Measurements from ENCODE around the gene CBR1. TPM values are rescaled to one million over a fixed set of nuclear protein-coding genes. Genes with fewer than 3 reads are reported as not detected.
A peak's percentile ranks its signal among the peaks of the same experiment; 100 is the strongest.

CBR1 gene
- total RNA-seq (2014; rRNA removed; shearing (Covaris generic)) = not detected in 2 replicates

DNA sequence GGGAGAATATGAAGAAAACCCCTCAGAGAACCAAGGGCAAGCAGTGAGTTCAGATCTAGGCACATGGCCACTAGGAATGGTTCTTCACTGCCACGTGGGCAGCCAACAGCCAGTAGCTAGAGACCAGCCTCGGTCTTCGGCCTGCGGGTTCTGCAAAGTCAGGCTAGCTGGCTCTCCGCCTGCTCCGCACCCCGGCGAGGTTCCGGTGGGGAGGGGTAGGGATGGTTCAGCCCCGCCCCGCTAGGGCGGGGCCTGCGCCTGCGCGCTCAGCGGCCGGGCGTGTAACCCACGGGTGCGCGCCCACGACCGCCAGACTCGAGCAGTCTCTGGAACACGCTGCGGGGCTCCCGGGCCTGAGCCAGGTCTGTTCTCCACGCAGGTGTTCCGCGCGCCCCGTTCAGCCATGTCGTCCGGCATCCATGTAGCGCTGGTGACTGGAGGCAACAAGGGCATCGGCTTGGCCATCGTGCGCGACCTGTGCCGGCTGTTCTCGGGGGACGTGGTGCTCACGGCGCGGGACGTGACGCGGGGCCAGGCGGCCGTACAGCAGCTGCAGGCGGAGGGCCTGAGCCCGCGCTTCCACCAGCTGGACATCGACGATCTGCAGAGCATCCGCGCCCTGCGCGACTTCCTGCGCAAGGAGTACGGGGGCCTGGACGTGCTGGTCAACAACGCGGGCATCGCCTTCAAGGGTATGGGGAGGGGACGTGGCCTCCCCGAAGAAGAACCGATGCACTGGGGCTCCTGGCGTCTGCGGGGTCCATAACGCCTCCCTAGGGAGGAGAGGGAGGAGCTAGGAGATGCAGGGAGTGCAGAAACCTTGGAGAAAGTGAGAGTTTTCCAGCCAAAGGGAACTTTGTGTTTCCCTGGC, at the start of gene CBR1:
Gene CBR1 (plus strand): TSS at position 312 of the 871 bp plus-strand sequence. CDS start 92 bp downstream, at position 404.
- 0 out of 2 replicates have a peak, but pooled peaks cover 3% of the 10 kb centered on the region for H3K27me3 ChIP-seq
- DNase-seq = no peak
- no peaks in the 10 kb centered on the region for H3K4me1 ChIP-seq
- H3K27ac ChIP-seq = no peak within 1 kb of the TSS
- peaks cover 4% of the 10 kb centered on the region for H3K9me3 ChIP-seq (replicated peaks)
- no peak within 1 kb of the TSS for H3K4me3 ChIP-seq
- H3K36me3 ChIP-seq = no peaks in the 10 kb centered on the region

DNA sequence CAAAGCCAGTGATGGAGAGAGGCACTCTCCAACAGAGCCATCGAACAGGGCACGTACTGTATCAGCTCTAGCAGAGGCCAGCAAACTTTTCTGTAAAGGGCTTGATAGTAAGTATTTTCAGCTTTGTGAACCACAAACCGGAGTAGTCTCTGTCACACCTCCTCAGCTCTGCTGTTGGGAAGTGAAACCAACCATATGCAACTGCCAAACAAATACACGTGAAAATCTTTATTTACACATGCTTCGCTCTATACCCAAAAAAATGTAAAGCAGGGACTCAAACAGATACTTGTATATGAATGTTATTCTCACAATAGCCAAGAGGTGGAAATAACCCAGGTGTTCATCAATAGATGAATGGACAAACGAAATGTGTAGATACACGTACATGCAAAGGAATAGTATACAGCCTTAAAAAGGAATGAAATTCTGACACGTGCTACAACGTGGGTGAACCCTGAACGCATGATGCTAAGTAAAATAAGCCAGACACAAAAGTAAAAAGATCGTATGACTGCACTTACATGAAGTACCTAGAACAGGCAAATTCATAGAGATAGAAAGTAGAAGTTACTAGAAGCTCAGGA, 48.5 kb upstream of the CBR1 start:
- H3K4me3 ChIP-seq = no peak overlapping the region
- no peaks in the 10 kb centered on the region for H3K4me1 ChIP-seq
- DNase-seq = no peak
- no peaks in the 10 kb centered on the region for H3K36me3 ChIP-seq
- H3K27ac ChIP-seq = no peak overlapping the region
- no peaks in the 10 kb centered on the region; the same call in 1 of the 2 replicates for H3K9me3 ChIP-seq (replicated peaks)
- H3K27me3 ChIP-seq = no peaks in the 10 kb centered on the region

GRCh38 chr21:36022427-36023091, 47.3 kb upstream of the CBR1 start:
- Histone ChIP-seq H3K27me3 (no peaks in the 10 kb centered on the region), H3K27ac (no peak overlapping the region), H3K4me1 (no peaks in the 10 kb centered on the region), H3K36me3 (no peaks in the 10 kb centered on the region), H3K9me3 (replicated peaks) (no peaks in the 10 kb centered on the region; the same call in 1 of the 2 replicates), H3K4me3 (no peak overlapping the region)
- DNase-seq = no peak

DNA sequence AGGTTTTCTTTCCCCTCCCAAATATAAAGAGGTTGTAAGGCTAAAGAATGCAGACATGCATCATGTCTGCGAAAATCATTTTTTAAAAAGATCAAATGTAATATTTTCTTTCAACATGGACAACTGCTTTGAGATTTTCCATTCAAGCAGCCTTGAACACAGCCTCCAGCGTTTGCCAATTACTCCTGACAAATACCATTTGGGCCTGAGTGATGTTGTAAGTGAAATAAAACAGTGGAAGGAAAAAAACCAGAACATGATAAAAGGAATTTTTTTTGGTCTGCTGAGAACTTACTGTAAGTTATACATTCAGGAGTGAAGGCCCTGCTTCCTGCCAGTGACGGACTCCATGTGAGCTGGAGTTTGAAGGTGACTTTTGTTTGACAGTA, 46.7 kb upstream of the CBR1 start:
- no peak overlapping the region for H3K27ac ChIP-seq
- no peak overlapping the region for H3K4me3 ChIP-seq

DNA sequence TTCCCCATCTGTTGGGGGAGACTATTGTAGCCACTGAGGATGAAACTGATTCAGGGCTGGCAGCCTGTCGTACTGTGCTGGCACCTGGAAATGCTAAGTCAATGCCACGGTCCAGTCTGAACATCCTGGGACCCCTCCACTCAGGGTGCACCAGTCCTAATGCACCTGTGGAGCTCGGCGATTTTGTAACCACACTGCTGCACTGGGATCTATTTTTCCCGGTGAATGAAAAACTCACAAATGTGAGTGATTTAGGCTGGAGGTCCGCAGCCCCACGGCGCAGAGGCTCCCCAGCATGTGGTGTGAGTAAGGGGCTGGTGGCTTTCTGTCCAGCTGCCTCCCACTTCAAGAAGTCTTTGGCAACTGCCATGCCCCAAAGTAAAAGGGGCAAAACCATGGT, 45.0 kb upstream of the CBR1 start:
- Histone ChIP-seq H3K27me3 (no peaks in the 10 kb centered on the region), H3K4me3 (no peak overlapping the region), H3K36me3 (no peaks in the 10 kb centered on the region), H3K9me3 (replicated peaks) (no peaks in the 10 kb centered on the region; the same call in 1 of the 2 replicates), H3K27ac (no peak overlapping the region), H3K4me1 (no peaks in the 10 kb centered on the region)
- no peak for DNase-seq

More for the DNA sequence above, 46.7 kb upstream of the CBR1 start:
- no peak for DNase-seq
- no peaks in the 10 kb centered on the region for H3K27me3 ChIP-seq
- H3K4me1 ChIP-seq = no peaks in the 10 kb centered on the region
- no peaks in the 10 kb centered on the region; the same call in 1 of the 2 replicates for H3K9me3 ChIP-seq (replicated peaks)
- H3K36me3 ChIP-seq = no peaks in the 10 kb centered on the region

GRCh38 chr21:36027347-36027746, 42.5 kb upstream of the CBR1 start:
- Histone ChIP-seq H3K9me3 (replicated peaks) (no peaks in the 10 kb centered on the region), H3K4me1 (no peaks in the 10 kb centered on the region), H3K36me3 (no peaks in the 10 kb centered on the region), H3K4me3 (no peak overlapping the region), H3K27me3 (no peaks in the 10 kb centered on the region), H3K27ac (no peak overlapping the region)
- no peak for DNase-seq

DNA sequence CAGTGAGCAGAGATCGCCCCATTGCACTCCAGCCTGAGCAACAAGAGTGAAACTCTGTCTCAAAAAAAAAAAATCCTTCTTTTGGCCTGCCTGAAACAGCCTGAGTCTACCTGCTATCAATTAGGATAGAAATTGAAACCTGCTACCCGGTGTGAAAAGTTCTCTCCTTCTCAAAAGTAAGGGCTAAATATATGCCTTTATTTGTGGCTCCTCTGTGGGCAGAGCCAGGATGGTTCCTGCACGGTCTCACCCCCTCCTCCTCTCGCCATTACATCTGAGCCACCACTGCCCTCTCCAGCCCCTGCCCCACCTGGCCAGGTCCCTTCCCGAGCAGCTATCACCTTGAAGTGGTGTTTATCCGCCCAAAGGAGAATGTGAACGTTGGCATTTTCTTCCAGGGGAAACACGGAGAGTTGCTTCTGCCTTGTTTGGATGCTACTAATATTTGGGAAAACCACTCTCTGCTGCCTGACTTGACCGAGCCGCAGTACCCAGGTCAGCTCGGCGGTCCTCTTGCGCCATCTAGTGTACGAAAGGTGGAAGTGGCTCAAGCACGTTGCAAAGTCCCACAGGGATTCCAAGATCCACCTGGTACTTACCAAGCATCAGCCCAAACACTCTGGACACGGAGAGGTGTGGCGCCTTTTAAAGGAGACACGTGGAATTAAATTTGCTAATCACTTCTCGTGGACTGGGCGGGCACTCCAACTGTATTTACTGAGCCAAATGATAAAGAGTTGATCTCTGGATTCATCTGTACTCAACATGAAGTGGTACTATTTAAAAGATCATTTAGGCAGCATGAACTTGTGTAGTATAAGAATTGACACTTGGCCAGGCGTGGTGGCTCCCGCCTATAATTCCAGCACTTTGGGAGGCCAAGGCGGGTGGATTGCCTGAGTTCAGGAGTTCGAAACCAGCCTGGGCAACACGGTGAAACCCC, 41.4 kb upstream of the CBR1 start:
- no peaks in the 10 kb centered on the region for H3K27me3 ChIP-seq
- no peak overlapping the region for H3K4me3 ChIP-seq
- H3K9me3 ChIP-seq (replicated peaks) = no peaks in the 10 kb centered on the region
- no peak overlapping the region for H3K27ac ChIP-seq
- H3K4me1 ChIP-seq = peaks cover 4% of the 10 kb centered on the region
- DNase-seq = peak; percentile 60 to 85
- H3K36me3 ChIP-seq = no peaks in the 10 kb centered on the region

GRCh38 chr21:36029309-36029708, 40.5 kb upstream of the CBR1 start:
- Histone ChIP-seq H3K27ac (no peak overlapping the region), H3K4me3 (no peak overlapping the region), H3K9me3 (replicated peaks) (no peaks in the 10 kb centered on the region), H3K27me3 (no peaks in the 10 kb centered on the region), H3K4me1 (peaks cover 13% of the 10 kb centered on the region), H3K36me3 (no peaks in the 10 kb centered on the region)
- no peak for DNase-seq

GRCh38 chr21:36030581-36031189, 39.1 kb upstream of the CBR1 start:
- H3K27ac ChIP-seq = no peak overlapping the region
- H3K36me3 ChIP-seq = no peaks in the 10 kb centered on the region
- no peaks in the 10 kb centered on the region for H3K27me3 ChIP-seq
- H3K4me3 ChIP-seq = no peak overlapping the region
- peaks cover 27% of the 10 kb centered on the region for H3K4me1 ChIP-seq
- peak in 1 of 2 experiments; percentile 17 for DNase-seq
- no peaks in the 10 kb centered on the region for H3K9me3 ChIP-seq (replicated peaks)

DNA sequence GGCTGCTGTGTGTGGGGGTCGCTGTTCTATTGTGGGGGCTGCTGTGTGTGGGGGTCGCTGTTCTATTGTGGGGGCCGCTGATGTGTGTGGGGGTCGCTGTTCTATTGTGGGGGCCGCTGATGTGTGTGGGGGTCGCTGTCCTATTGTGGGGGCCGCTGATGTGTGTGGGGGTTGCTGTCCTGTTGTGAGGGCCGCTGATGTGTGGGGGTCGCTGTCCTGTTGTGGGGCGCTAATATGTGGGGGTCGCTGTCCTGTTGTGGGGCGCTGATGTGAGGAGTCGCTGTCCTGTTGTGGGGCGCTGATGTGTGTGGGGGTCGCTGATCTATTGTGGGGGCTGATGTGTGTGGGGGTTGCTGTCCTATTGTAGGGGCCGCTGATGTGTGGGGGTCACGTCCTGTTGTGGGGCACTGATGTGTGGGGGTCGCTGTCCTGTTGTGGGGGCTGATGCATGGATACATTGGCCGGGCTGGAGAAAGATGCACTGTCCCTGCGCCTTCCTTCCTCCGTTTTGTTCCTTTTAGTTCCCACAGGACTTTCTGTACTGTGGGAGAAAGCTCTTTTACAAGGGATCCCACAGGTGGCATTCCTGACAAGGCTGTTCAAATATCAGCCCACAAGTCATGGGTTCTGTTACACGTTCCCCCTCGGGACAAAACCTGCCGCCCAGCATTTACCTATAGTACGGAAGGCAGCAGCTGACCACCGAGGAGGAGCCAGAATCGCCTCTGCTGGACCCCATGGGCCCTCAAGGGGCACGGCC, 37.0 kb upstream of the CBR1 start:
- no peaks in the 10 kb centered on the region for H3K27me3 ChIP-seq
- no peak overlapping the region for H3K4me3 ChIP-seq

DNA sequence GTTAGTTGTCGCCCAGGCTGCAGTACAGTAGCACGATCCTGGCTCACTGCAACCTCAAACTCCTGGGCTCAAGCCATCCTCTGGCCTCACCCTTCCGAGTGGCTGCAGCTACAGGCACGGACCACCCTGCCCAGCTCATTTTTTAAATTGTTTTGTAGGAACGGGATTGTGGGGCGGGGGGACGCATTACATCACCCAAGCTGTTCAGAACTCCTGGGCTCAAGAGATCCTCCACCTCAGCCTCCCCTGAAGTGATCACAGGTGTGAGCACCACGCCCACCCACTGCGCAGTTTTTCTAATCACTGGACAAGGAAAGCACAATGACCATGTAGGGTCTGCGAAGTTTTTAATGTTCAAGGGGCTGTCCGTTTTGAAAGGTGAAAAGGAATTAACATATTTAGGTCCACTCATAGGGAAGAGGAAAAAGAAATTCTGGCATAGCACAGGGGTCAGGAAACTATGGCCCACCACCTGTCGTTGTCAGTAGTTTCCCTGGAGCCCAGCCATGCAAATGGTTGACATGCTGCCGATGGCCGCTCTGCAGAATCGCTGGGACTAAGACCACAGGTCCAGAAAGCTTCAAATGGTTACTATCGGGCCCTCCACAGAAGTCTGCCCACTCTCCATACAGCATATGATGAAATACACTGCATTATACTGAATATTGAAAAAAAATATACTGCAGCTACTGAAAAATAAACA, 35.5 kb upstream of the CBR1 start:
- no peaks in the 10 kb centered on the region for H3K9me3 ChIP-seq (replicated peaks)
- peaks cover 30% of the 10 kb centered on the region for H3K4me1 ChIP-seq
- H3K27ac ChIP-seq = peak overlapping the region; percentile 57
- H3K27me3 ChIP-seq = no peaks in the 10 kb centered on the region
- no peak overlapping the region for H3K4me3 ChIP-seq
- DNase-seq = peak; percentile 78 to 87
- H3K36me3 ChIP-seq = peaks cover 21% of the 10 kb centered on the region

More for the DNA sequence above, 37.0 kb upstream of the CBR1 start:
- H3K27ac ChIP-seq = no peak overlapping the region
- peaks cover 14% of the 10 kb centered on the region for H3K36me3 ChIP-seq
- H3K4me1 ChIP-seq = peaks cover 30% of the 10 kb centered on the region
- peak in 1 of 2 experiments; percentile 20 for DNase-seq
- no peaks in the 10 kb centered on the region for H3K9me3 ChIP-seq (replicated peaks)

DNA sequence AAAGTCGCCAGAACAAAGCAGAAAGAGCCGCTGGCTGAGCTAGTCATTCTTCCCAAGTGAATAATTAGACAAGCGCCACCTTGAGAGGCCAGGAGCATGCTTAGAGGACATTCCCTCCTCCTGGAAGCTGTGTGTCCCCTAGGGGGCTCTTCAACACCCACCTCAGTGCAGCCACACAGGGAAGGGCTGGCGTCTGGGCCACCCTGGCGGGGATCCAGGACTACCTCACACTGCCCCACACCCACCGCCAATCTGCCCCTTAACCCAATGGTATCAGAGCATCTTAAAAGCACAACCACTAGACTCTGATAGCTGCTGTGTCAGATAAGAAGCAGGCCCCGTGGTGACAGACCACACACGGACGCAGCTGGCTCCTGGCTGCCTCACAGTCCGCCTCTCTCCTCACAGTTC, 34.4 kb upstream of the CBR1 start:
- peaks cover 21% of the 10 kb centered on the region for H3K36me3 ChIP-seq
- H3K27ac ChIP-seq = peak overlapping the region; percentile 57; the same call in 1 of the 2 replicates
- no peaks in the 10 kb centered on the region for H3K27me3 ChIP-seq
- no peak overlapping the region for H3K4me3 ChIP-seq
- peaks cover 30% of the 10 kb centered on the region for H3K4me1 ChIP-seq
- DNase-seq = peak; percentile 52 to 63
- H3K9me3 ChIP-seq (replicated peaks) = no peaks in the 10 kb centered on the region
